ENCODE results near the gene DGUOK. TPM values are rescaled to one million over a fixed set of nuclear protein-coding genes. Genes with fewer than 3 reads are reported as not detected.
A peak's percentile ranks its signal among the peaks of the same experiment; 100 is the strongest.

DGUOK gene
- total and polyA plus RNA-seq, 4 donors: 19.6 to 49.7 (median 28.3) TPM

- H3K9ac ChIP-seq (ENCODE audit: low read depth in 1 of 2, low read length in 2 of 2): peak overlapping the region in 1 of 2 donors; percentile 25
- 3% methylated on average over 66 of the region's 66 CpGs for WGBS
These were observed 58.8 kb downstream of the DGUOK start for GRCh38 chr2:73985308-73986084.

GRCh38 chr2:73986085-73986681 is 59.5 kb downstream of the DGUOK start:
- no peak overlapping the region for H3K27ac ChIP-seq (ENCODE audit: low read depth in 1 of 2, low read length in 2 of 2)
- 80% methylated on average over 21 of the region's 21 CpGs for WGBS
- H3K4me1 ChIP-seq (ENCODE audit: control insufficient read depth in 4 of 4, insufficient read depth in 4 of 4, low read length in 3 of 4): peaks cover 14 to 59% (median 44%) of the 10 kb centered on the region in 4 donors
- no peaks in the 10 kb centered on the region for H3K27me3 ChIP-seq (ENCODE audit: control insufficient read depth in 4 of 4, insufficient read depth in 4 of 4, low read length in 3 of 4)
- H3K9me3 ChIP-seq (ENCODE audit: control insufficient read depth in 4 of 4, low read length in 3 of 4): no peaks in the 10 kb centered on the region
- H3K4me3 ChIP-seq (ENCODE audit: low read depth in 1 of 3, low read length in 3 of 3): peak overlapping the region; percentile 36 to 83 (median 66)
- peaks cover 0 to 2% (median 0%) of the 10 kb centered on the region in 4 donors for H3K36me3 ChIP-seq (ENCODE audit: control insufficient read depth in 4 of 4, insufficient read depth in 3 of 4, low read depth in 1 of 4, low read length in 3 of 4)
- TF ChIP-seq EGR1 (IDR thresholded peaks at IDR 0.05; ENCODE audit: low read depth in 2 of 2) (no peak), JUND (IDR thresholded peaks at IDR 0.05) (no peak), YY1 (IDR thresholded peaks at IDR 0.05) (no peak), FOXA2 (IDR thresholded peaks at IDR 0.05) (no peak), MAX (IDR thresholded peaks at IDR 0.05) (no peak), REST (IDR thresholded peaks at IDR 0.05) (no peak), HNF4G (IDR thresholded peaks at IDR 0.05) (no peak), TAF1 (conservative IDR thresholded peaks at IDR 0.05) (no peak), GABPA (IDR thresholded peaks at IDR 0.05 in 1 of 2, conservative IDR thresholded peaks at IDR 0.05 in 1 of 2) (no peak), ATF3 (IDR thresholded peaks at IDR 0.05) (no peak), HNF4A (conservative IDR thresholded peaks at IDR 0.05) (no peak), RAD21 (IDR thresholded peaks at IDR 0.05) (no peak), FOXA1 (IDR thresholded peaks at IDR 0.05) (no peak), RXRA (IDR thresholded peaks at IDR 0.05) (no peak), SP1 (IDR thresholded peaks at IDR 0.05) (no peak), CTCF (IDR thresholded peaks at IDR 0.05; ENCODE audit: low read depth, low read length, missing input control) (no peak)
- H3K9ac ChIP-seq (ENCODE audit: low read depth in 1 of 2, low read length in 2 of 2): no peak overlapping the region
- DNase-seq (ENCODE audit: low spot score): no peak

More at GRCh38 chr2:73985308-73986084, 58.8 kb downstream of the DGUOK start:
- Histone ChIP-seq H3K9me3 (ENCODE audit: control insufficient read depth in 4 of 4, low read length in 3 of 4) (no peaks in the 10 kb centered on the region), H3K4me1 (ENCODE audit: control insufficient read depth in 4 of 4, insufficient read depth in 4 of 4, low read length in 3 of 4) (peaks cover 14 to 66% (median 50%) of the 10 kb centered on the region in 4 donors), H3K36me3 (ENCODE audit: control insufficient read depth in 4 of 4, insufficient read depth in 3 of 4, low read depth in 1 of 4, low read length in 3 of 4) (peaks cover 0 to under 1% (median 0%) of the 10 kb centered on the region in 4 donors), H3K4me3 (ENCODE audit: low read depth in 1 of 3, low read length in 3 of 3) (peak overlapping the region; percentile 36 to 83 (median 66)), H3K27ac (ENCODE audit: low read depth in 1 of 2, low read length in 2 of 2) (peak overlapping the region; percentile 61 to 73), H3K27me3 (ENCODE audit: control insufficient read depth in 4 of 4, insufficient read depth in 4 of 4, low read length in 3 of 4) (no peaks in the 10 kb centered on the region)
- peak; percentile 47 for DNase-seq (ENCODE audit: low spot score)
- TF ChIP-seq RXRA (IDR thresholded peaks at IDR 0.05) (no peak), NR2F2 (IDR thresholded peaks at IDR 0.05) (no peak), YY1 (IDR thresholded peaks at IDR 0.05) (peak; percentile 73)

Measured in liver (tissue), 9 donors.